ENCODE measurements around the gene CXCL16.

The CXCL16 gene

GRCh38 chr17:4720787-4721186 is 18.9 kb downstream of the CXCL16 start:
- no peaks in the 10 kb centered on the region for H3K27me3 ChIP-seq (ENCODE audit: insufficient read depth, low read length)
- no peak overlapping the region for H3K4me2 ChIP-seq (ENCODE audit: low read length)
- no peak overlapping the region for H3K9ac ChIP-seq (ENCODE audit: low read length)
- no CpG with 5 or more reads among the region's 7 CpGs for WGBS (ENCODE audit: extremely low coverage, insufficient coverage, insufficient read length)
- H2BK5ac ChIP-seq (ENCODE audit: low read depth, low read length, poor library complexity), result no peak overlapping the region
- no peaks in the 10 kb centered on the region for H3K79me1 ChIP-seq (ENCODE audit: low read length)
- no peaks in the 10 kb centered on the region for H3K36me3 ChIP-seq (ENCODE audit: control insufficient read depth in 1 of 2, insufficient read depth in 2 of 2, low read length in 2 of 2)
- no peak overlapping the region for H3K14ac ChIP-seq (ENCODE audit: low read length)
- no peak overlapping the region for H3K18ac ChIP-seq (ENCODE audit: low read length)
- no peak overlapping the region for H2BK120ac ChIP-seq (ENCODE audit: insufficient read depth, low read length, poor library complexity)
- H3K23ac ChIP-seq (ENCODE audit: low read length), result no peak overlapping the region
- no peak overlapping the region for H3K27ac ChIP-seq (ENCODE audit: low read depth, low read length)
- peaks cover 4% of the 10 kb centered on the region for H3K9me3 ChIP-seq (ENCODE audit: insufficient read depth, low read depth, low read length)
- no peak overlapping the region for H3K4ac ChIP-seq (ENCODE audit: low read depth, low read length)
- H4K12ac ChIP-seq (ENCODE audit: low read depth, low read length), result no peak overlapping the region
- H4K8ac ChIP-seq (ENCODE audit: low read depth, low read length), result no peak overlapping the region
- no peak overlapping the region for H2BK12ac ChIP-seq (ENCODE audit: low read length)
- no peak overlapping the region for H4K91ac ChIP-seq (ENCODE audit: low read depth, low read length)
- no peaks in the 10 kb centered on the region for H3K4me1 ChIP-seq (ENCODE audit: control insufficient read depth in 1 of 2, insufficient read depth in 2 of 2, low read length in 2 of 2)
- DNase-seq, result no peak
- H3K79me2 ChIP-seq (ENCODE audit: control insufficient read depth, insufficient read depth, low read length, poor library complexity), result no peaks in the 10 kb centered on the region
- no peak overlapping the region for H2AFZ ChIP-seq (ENCODE audit: insufficient read depth, low read length, poor library complexity)
- no peak overlapping the region for H3K4me3 ChIP-seq (ENCODE audit: low read depth, low read length)
- no peak overlapping the region for H2AK5ac ChIP-seq (ENCODE audit: low read length)

DNA sequence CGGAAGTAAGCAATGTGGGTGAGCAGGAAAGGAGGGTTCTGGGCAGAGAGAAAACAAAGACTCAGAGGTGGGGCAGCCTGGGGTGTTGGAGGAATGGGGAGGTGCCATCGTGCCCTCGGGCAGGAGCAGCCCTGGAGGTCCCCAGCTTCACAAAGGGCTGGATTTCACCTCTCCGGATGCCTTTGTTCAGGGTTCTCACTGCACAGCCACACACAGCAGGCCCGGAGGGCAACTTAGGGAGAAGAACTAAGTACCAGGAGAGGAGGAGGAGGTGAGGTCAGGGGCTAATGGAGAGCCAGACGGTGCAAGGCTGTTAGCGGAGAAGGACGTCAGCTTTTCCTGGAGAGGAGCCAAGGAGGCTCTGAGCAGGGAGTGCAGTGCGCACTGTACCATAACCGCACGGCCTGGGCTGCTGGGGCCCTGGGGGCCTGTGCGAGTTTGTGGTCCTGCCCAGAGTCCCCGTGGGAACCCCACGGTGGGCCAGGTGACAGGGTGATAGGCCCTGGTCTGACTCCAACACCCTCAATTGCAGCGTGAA is 20.0 kb downstream of the CXCL16 start:
- H4K12ac ChIP-seq (ENCODE audit: low read depth, low read length), result no peak overlapping the region
- no peaks in the 10 kb centered on the region for H3K36me3 ChIP-seq (ENCODE audit: control insufficient read depth in 1 of 2, insufficient read depth in 2 of 2, low read length in 2 of 2)
- H3K23ac ChIP-seq (ENCODE audit: low read length), result no peak overlapping the region
- H3K9me3 ChIP-seq (ENCODE audit: insufficient read depth, low read depth, low read length), result peaks cover 4% of the 10 kb centered on the region
- H2BK12ac ChIP-seq (ENCODE audit: low read length), result no peak overlapping the region
- no peaks in the 10 kb centered on the region for H3K27me3 ChIP-seq (ENCODE audit: insufficient read depth, low read length)
- whole genome bisulfite sequencing (ENCODE audit: extremely low coverage, insufficient coverage, insufficient read length), result no CpG with 5 or more reads among the region's 15 CpGs
- no peak overlapping the region for H2BK5ac ChIP-seq (ENCODE audit: low read depth, low read length, poor library complexity)
- H3K18ac ChIP-seq (ENCODE audit: low read length), result no peak overlapping the region
- no peaks in the 10 kb centered on the region for H3K4me1 ChIP-seq (ENCODE audit: control insufficient read depth in 1 of 2, insufficient read depth in 2 of 2, low read length in 2 of 2)
- H4K91ac ChIP-seq (ENCODE audit: low read depth, low read length), result no peak overlapping the region
- H3K9ac ChIP-seq (ENCODE audit: low read length), result no peak overlapping the region
- no peak overlapping the region for H2AFZ ChIP-seq (ENCODE audit: insufficient read depth, low read length, poor library complexity)
- no peaks in the 10 kb centered on the region for H3K79me2 ChIP-seq (ENCODE audit: control insufficient read depth, insufficient read depth, low read length, poor library complexity)
- no peak overlapping the region for H2BK120ac ChIP-seq (ENCODE audit: insufficient read depth, low read length, poor library complexity)
- DNase-seq, result no peak
- no peak overlapping the region for H3K4ac ChIP-seq (ENCODE audit: low read depth, low read length)
- no peak overlapping the region for H4K8ac ChIP-seq (ENCODE audit: low read depth, low read length)
- H3K4me3 ChIP-seq (ENCODE audit: low read depth, low read length), result no peak overlapping the region
- no peak overlapping the region for H3K27ac ChIP-seq (ENCODE audit: low read depth, low read length)
- H2AK5ac ChIP-seq (ENCODE audit: low read length), result no peak overlapping the region
- no peak overlapping the region for H3K4me2 ChIP-seq (ENCODE audit: low read length)
- H3K79me1 ChIP-seq (ENCODE audit: low read length), result no peaks in the 10 kb centered on the region
- no peak overlapping the region for H3K14ac ChIP-seq (ENCODE audit: low read length)

GRCh38 chr17:4719146-4719545 is 20.6 kb downstream of the CXCL16 start:
- Histone ChIP-seq H3K18ac (ENCODE audit: low read length) (no peak overlapping the region), H3K9ac (ENCODE audit: low read length) (no peak overlapping the region), H3K4me3 (ENCODE audit: low read depth, low read length) (no peak overlapping the region), H3K79me2 (ENCODE audit: control insufficient read depth, insufficient read depth, low read length, poor library complexity) (no peaks in the 10 kb centered on the region), H3K4me1 (ENCODE audit: control insufficient read depth in 1 of 2, insufficient read depth in 2 of 2, low read length in 2 of 2) (no peaks in the 10 kb centered on the region), H3K23ac (ENCODE audit: low read length) (no peak overlapping the region), H3K27me3 (ENCODE audit: insufficient read depth, low read length) (no peaks in the 10 kb centered on the region), H3K79me1 (ENCODE audit: low read length) (no peaks in the 10 kb centered on the region), H4K8ac (ENCODE audit: low read depth, low read length) (no peak overlapping the region), H3K27ac (ENCODE audit: low read depth, low read length) (no peak overlapping the region), H3K36me3 (ENCODE audit: control insufficient read depth in 1 of 2, insufficient read depth in 2 of 2, low read length in 2 of 2) (no peaks in the 10 kb centered on the region), H3K9me3 (ENCODE audit: insufficient read depth, low read depth, low read length) (peaks cover 4% of the 10 kb centered on the region), H3K14ac (ENCODE audit: low read length) (no peak overlapping the region), H2BK5ac (ENCODE audit: low read depth, low read length, poor library complexity) (no peak overlapping the region), H2BK12ac (ENCODE audit: low read length) (no peak overlapping the region), H3K4ac (ENCODE audit: low read depth, low read length) (no peak overlapping the region), H3K4me2 (ENCODE audit: low read length) (no peak overlapping the region), H4K91ac (ENCODE audit: low read depth, low read length) (no peak overlapping the region), H2AFZ (ENCODE audit: insufficient read depth, low read length, poor library complexity) (no peak overlapping the region), H4K12ac (ENCODE audit: low read depth, low read length) (no peak overlapping the region), H2AK5ac (ENCODE audit: low read length) (no peak overlapping the region), H2BK120ac (ENCODE audit: insufficient read depth, low read length, poor library complexity) (no peak overlapping the region)
- no CpG with 5 or more reads among the region's 10 CpGs for WGBS (ENCODE audit: extremely low coverage, insufficient coverage, insufficient read length)
- no peak for DNase-seq

DNA sequence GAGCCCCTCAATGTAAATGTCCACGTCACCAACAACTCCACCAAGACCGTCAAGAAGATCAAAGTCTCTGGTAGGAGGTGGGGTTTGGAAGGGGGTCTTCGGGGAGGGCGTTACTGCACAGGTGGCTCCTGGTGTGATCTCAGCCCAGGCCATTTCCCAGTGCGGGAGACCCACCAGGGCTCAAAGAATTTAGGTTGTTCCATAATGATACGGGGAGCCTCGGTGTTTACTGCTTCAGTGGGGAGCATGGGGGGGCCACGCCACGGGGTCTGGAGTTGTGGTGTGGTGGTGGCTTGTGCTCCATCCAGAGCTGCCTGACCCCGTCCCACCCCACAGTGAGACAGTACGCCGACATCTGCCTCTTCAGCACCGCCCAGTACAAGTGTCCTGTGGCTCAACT is 21.5 kb downstream of the CXCL16 start:
- Histone ChIP-seq H3K14ac (ENCODE audit: low read length) (no peak overlapping the region), H2BK12ac (ENCODE audit: low read length) (no peak overlapping the region)
- WGBS (ENCODE audit: extremely low coverage, insufficient coverage, insufficient read length), result no CpG with 5 or more reads among the region's 13 CpGs

More for the DNA sequence above, 21.5 kb downstream of the CXCL16 start:
- Histone ChIP-seq H3K79me2 (ENCODE audit: control insufficient read depth, insufficient read depth, low read length, poor library complexity) (no peaks in the 10 kb centered on the region), H3K4me3 (ENCODE audit: low read depth, low read length) (no peak overlapping the region), H2BK5ac (ENCODE audit: low read depth, low read length, poor library complexity) (no peak overlapping the region), H3K79me1 (ENCODE audit: low read length) (no peaks in the 10 kb centered on the region), H3K4me1 (ENCODE audit: control insufficient read depth in 1 of 2, insufficient read depth in 2 of 2, low read length in 2 of 2) (no peaks in the 10 kb centered on the region), H3K4me2 (ENCODE audit: low read length) (no peak overlapping the region), H3K4ac (ENCODE audit: low read depth, low read length) (no peak overlapping the region), H3K9ac (ENCODE audit: low read length) (no peak overlapping the region), H3K27ac (ENCODE audit: low read depth, low read length) (no peak overlapping the region), H2AK5ac (ENCODE audit: low read length) (no peak overlapping the region), H2AFZ (ENCODE audit: insufficient read depth, low read length, poor library complexity) (no peak overlapping the region), H4K12ac (ENCODE audit: low read depth, low read length) (no peak overlapping the region), H4K91ac (ENCODE audit: low read depth, low read length) (no peak overlapping the region), H4K8ac (ENCODE audit: low read depth, low read length) (no peak overlapping the region), H3K23ac (ENCODE audit: low read length) (no peak overlapping the region), H3K9me3 (ENCODE audit: insufficient read depth, low read depth, low read length) (peaks cover 4% of the 10 kb centered on the region), H3K27me3 (ENCODE audit: insufficient read depth, low read length) (no peaks in the 10 kb centered on the region), H3K36me3 (ENCODE audit: control insufficient read depth in 1 of 2, insufficient read depth in 2 of 2, low read length in 2 of 2) (no peaks in the 10 kb centered on the region), H2BK120ac (ENCODE audit: insufficient read depth, low read length, poor library complexity) (no peak overlapping the region), H3K18ac (ENCODE audit: low read length) (no peak overlapping the region)
- DNase-seq, result no peak

Measured in trophoblast cell (in vitro differentiated cells and primary cell).